ENCODE data around the gene TXLNB.
A peak's percentile ranks its signal among the peaks of the same experiment; 100 is the strongest.

The TXLNB gene

GRCh38 chr6:139337001-139337400, 45.2 kb upstream of the TXLNB start:
- Histone ChIP-seq H3K4me3 (ENCODE audit: low read length) (no peak overlapping the region), H3K4me2 (ENCODE audit: low read length) (peak overlapping the region; percentile 32; the same call in 1 of the 2 replicates), H3K9me3 (ENCODE audit: insufficient read depth, low read length) (no peaks in the 10 kb centered on the region), H3K36me3 (replicated peaks; ENCODE audit: low read depth, low read length) (no peaks in the 10 kb centered on the region), H3K4me1 (ENCODE audit: low read length) (peaks cover 16% of the 10 kb centered on the region), H3K27me3 (ENCODE audit: low read depth, low read length) (no peaks in the 10 kb centered on the region), H2AFZ (ENCODE audit: low read depth, low read length) (peak overlapping the region; percentile 14; the same call in 1 of the 2 replicates), H3K79me2 (ENCODE audit: low read length) (no peaks in the 10 kb centered on the region), H3K9ac (ENCODE audit: low read length) (no peak overlapping the region), H4K20me1 (ENCODE audit: insufficient read depth, low read length) (no peaks in the 10 kb centered on the region), H3K27ac (ENCODE audit: low read length) (no peak overlapping the region)
- no peak for TF ChIP-seq EZH2phosphoT487 (IDR thresholded peaks at IDR 0.05; ENCODE audit: low read depth)
- no peak for TF ChIP-seq CTCF (IDR thresholded peaks at IDR 0.05; ENCODE audit: low read depth, low read length)

- Histone ChIP-seq H3K4me3 (ENCODE audit: low read length) (no peak overlapping the region), H3K4me2 (ENCODE audit: low read length) (peak overlapping the region; percentile 32), H3K79me2 (ENCODE audit: low read length) (no peaks in the 10 kb centered on the region), H3K36me3 (replicated peaks; ENCODE audit: low read depth, low read length) (no peaks in the 10 kb centered on the region), H3K27ac (ENCODE audit: low read length) (no peak overlapping the region), H2AFZ (ENCODE audit: low read depth, low read length) (peak overlapping the region; percentile 14; the same call in 1 of the 2 replicates), H3K4me1 (ENCODE audit: low read length) (peaks cover 16% of the 10 kb centered on the region), H3K9me3 (ENCODE audit: insufficient read depth, low read length) (no peaks in the 10 kb centered on the region), H4K20me1 (ENCODE audit: insufficient read depth, low read length) (no peaks in the 10 kb centered on the region), H3K9ac (ENCODE audit: low read length) (no peak overlapping the region), H3K27me3 (ENCODE audit: low read depth, low read length) (no peaks in the 10 kb centered on the region)
- no peak for TF ChIP-seq EZH2phosphoT487 (IDR thresholded peaks at IDR 0.05; ENCODE audit: low read depth)
- TF ChIP-seq CTCF (IDR thresholded peaks at IDR 0.05; ENCODE audit: low read depth, low read length) = no peak
Measured at GRCh38 chr6:139336488-139336887, 44.7 kb upstream of the TXLNB start.

DNA sequence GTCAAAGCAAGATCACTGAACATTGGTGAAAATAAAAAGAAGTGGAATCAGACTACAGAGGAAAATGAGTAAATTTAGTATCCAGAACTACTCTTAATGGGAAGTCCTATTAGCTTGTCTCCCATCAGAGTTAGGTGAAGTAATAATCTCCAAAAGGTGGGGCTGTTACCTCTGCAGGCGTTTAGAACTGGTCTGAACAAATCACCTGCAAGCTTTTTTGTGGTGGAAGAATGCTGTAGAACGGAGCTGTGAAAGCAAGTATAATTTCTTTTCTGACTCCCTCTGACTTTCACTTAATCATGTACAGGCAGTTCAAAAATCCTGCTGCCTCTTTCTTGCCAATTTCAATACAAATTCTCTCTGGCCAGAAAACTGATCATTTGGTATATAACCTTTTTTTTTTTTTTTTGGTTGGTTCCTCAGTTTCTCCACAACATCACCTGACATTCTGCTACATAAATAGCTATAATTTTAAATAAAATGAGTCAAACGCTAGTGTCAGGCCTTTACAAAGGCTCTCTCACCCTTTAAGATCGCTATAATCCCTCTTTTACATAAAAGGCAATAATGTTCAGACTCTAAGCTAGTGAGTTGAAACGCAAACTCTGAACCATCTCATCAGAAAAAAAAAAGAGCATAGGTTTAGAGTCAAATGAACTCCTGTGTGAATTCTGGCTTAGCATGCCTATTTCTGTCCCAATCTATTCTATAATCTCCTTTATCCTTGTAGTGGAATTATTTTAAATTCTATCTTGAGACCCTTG, 43.8 kb upstream of the TXLNB start:
- Histone ChIP-seq H3K4me3 (ENCODE audit: low read length) (no peak overlapping the region), H3K79me2 (ENCODE audit: low read length) (no peaks in the 10 kb centered on the region), H3K9ac (ENCODE audit: low read length) (no peak overlapping the region), H4K20me1 (ENCODE audit: insufficient read depth, low read length) (no peaks in the 10 kb centered on the region), H3K36me3 (replicated peaks; ENCODE audit: low read depth, low read length) (no peaks in the 10 kb centered on the region), H3K27ac (ENCODE audit: low read length) (no peak overlapping the region), H3K4me1 (ENCODE audit: low read length) (peaks cover 16% of the 10 kb centered on the region), H2AFZ (ENCODE audit: low read depth, low read length) (no peak overlapping the region), H3K27me3 (ENCODE audit: low read depth, low read length) (no peaks in the 10 kb centered on the region), H3K4me2 (ENCODE audit: low read length) (peak overlapping the region; percentile 32; the same call in 1 of the 2 replicates), H3K9me3 (ENCODE audit: insufficient read depth, low read length) (no peaks in the 10 kb centered on the region)
- no peak for TF ChIP-seq CTCF (IDR thresholded peaks at IDR 0.05; ENCODE audit: low read depth, low read length)
- TF ChIP-seq EZH2phosphoT487 (IDR thresholded peaks at IDR 0.05; ENCODE audit: low read depth) = no peak

DNA sequence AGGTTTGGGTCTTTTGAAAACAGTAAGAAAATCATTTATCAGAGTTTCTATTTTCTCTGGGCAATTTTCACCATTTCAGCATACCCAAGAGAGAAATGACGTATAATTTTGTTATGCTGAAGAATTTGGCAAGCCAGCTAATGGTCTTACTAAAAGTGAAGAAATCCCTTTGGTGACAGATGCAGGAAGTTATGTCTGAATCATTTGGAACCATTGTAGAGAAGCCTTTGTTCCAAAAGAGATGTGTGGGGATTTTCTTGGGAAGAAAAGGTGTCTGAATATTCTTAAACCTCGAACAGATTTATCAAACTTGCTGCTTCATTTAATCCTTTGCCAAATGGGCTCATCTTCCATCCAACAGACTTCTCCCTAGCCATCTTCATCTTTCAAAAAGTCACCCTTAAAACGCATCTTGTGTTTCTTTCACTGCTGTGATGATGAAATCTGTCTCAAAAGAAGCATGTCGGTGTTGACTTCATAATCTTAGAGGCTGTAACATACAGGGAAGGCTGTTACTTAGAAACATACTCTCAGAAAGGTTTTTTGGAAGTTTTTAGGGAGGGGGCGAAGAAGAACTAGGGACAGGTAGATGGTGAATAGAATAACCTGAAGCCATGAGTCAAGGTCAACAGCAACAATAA, 43.1 kb upstream of the TXLNB start:
- no peak overlapping the region for H2AFZ ChIP-seq (ENCODE audit: low read depth, low read length)
- no peak overlapping the region for H3K4me3 ChIP-seq (ENCODE audit: low read length)
- no peak for TF ChIP-seq EZH2phosphoT487 (IDR thresholded peaks at IDR 0.05; ENCODE audit: low read depth)
- no peaks in the 10 kb centered on the region for H4K20me1 ChIP-seq (ENCODE audit: insufficient read depth, low read length)
- H3K9me3 ChIP-seq (ENCODE audit: insufficient read depth, low read length) = no peaks in the 10 kb centered on the region
- H3K4me2 ChIP-seq (ENCODE audit: low read length) = no peak overlapping the region
- H3K9ac ChIP-seq (ENCODE audit: low read length) = no peak overlapping the region
- no peak overlapping the region for H3K27ac ChIP-seq (ENCODE audit: low read length)
- no peaks in the 10 kb centered on the region for H3K79me2 ChIP-seq (ENCODE audit: low read length)
- peaks cover 16% of the 10 kb centered on the region for H3K4me1 ChIP-seq (ENCODE audit: low read length)
- H3K36me3 ChIP-seq (replicated peaks; ENCODE audit: low read depth, low read length) = no peaks in the 10 kb centered on the region
- H3K27me3 ChIP-seq (ENCODE audit: low read depth, low read length) = no peaks in the 10 kb centered on the region
